HL-60 (cell line): ENCODE results near the gene GPR68.

ENCODE experiments used
- DNase-seq, 2 experiments: peaks; one replicate each; pipeline ENCODE4 v3.0.0-alpha.2; 2010 to 2020; ENCODE audit warnings: low read depth in 1 of 2, low spot score in 1 of 2
- H3K27ac ChIP-seq: fragments of 250-450 bp; sonication (Bioruptor Pico); replicated peaks from 2 replicates; pipeline ENCODE4 v1.5.1; 2020; ENCODE audit warnings: mild to moderate bottlenecking, moderate library complexity
- H3K27me3 ChIP-seq: fragments of 250-450 bp; sonication (Bioruptor Pico); 2 replicates; pipeline ENCODE4 v1.5.1; 2021; ENCODE audit warnings: mild to moderate bottlenecking, moderate library complexity; ENCODE audit not compliant: insufficient read depth, poor library complexity, severe bottlenecking
- H3K4me3 ChIP-seq: replicated peaks from 2 replicates; pipeline ENCODE4 v1.5.1; 2011; ENCODE audit warnings: mild to moderate bottlenecking, control low read depth, low read length; ENCODE audit not compliant: insufficient read depth
- CTCF ChIP-seq: IDR thresholded peaks from one replicate; pipeline ENCODE4 v1.5.1; 2011; ENCODE audit warnings: low read length, control low read depth, inconsistent platforms; ENCODE audit not compliant: insufficient read depth
- GABPA ChIP-seq: IDR thresholded peaks from 2 replicates; pipeline ENCODE4 v1.6.1; 2012; ENCODE audit warnings: low read depth
- POLR2AphosphoS5 ChIP-seq: IDR thresholded peaks from 2 replicates; pipeline ENCODE4 v1.6.1; 2012; ENCODE audit warnings: low read depth
- REST ChIP-seq: IDR thresholded peaks from 2 replicates; pipeline ENCODE4 v1.6.1; 2012; ENCODE audit warnings: low read depth; ENCODE audit not compliant: insufficient replicate concordance
- SPI1 ChIP-seq: IDR thresholded peaks from 2 replicates; pipeline ENCODE4 v1.6.1; 2012; ENCODE audit warnings: low read depth, mild to moderate bottlenecking, borderline replicate concordance

GPR68 gene

GRCh38 chr14:91281346-91281745 lies 36.8 kb upstream of the GPR68 start:
- Histone ChIP-seq H3K27me3 (no peaks in the 10 kb centered on the region), H3K4me3 (no peak overlapping the region), H3K27ac (no peak overlapping the region)
- no peak for TF ChIP-seq GABPA
- TF ChIP-seq CTCF = no peak
- no peak for TF ChIP-seq SPI1
- no peak for TF ChIP-seq POLR2AphosphoS5
- no peak for TF ChIP-seq REST
- DNase-seq = no peak

GRCh38 chr14:91280129-91280528 lies 35.6 kb upstream of the GPR68 start:
- H3K27ac ChIP-seq = no peak overlapping the region
- no peak for DNase-seq
- H3K27me3 ChIP-seq = no peaks in the 10 kb centered on the region
- no peak overlapping the region for H3K4me3 ChIP-seq
- TF ChIP-seq REST = no peak
- no peak for TF ChIP-seq CTCF
- TF ChIP-seq GABPA = no peak
- no peak for TF ChIP-seq SPI1
- no peak for TF ChIP-seq POLR2AphosphoS5

- H3K27me3 ChIP-seq = no peaks in the 10 kb centered on the region
- H3K4me3 ChIP-seq = no peak overlapping the region
- no peak for DNase-seq
- no peak overlapping the region for H3K27ac ChIP-seq
- TF ChIP-seq CTCF (no peak), GABPA (no peak), SPI1 (no peak), REST (no peak), POLR2AphosphoS5 (no peak)
Measured at GRCh38 chr14:91279354-91279753, 34.9 kb upstream of the GPR68 start.
